Measurements from ENCODE around the gene FERD3L. TPM values are rescaled to one million over a fixed set of nuclear protein-coding genes. Genes with fewer than 3 reads are reported as not detected.

FERD3L gene
- total RNA-seq, 2 experiments from 2014 or later: not detected

- Mint-ChIP-seq H3K36me3 (peaks cover 1% of the 10 kb centered on the region), H3K27me3 (peaks cover 92% of the 10 kb centered on the region), H3K4me1 (peaks cover 5% of the 10 kb centered on the region), H3K9me3 (peaks cover 7% of the 10 kb centered on the region), H3K27ac (no peak overlapping the region), H3K4me3 (no peak overlapping the region)
- DNase-seq: no peak
These were observed 34.4 kb downstream of the FERD3L start for GRCh38 chr7:19110776-19111175.

- Mint-ChIP-seq H3K27ac (no peak overlapping the region), H3K9me3 (peaks cover 7% of the 10 kb centered on the region), H3K4me1 (peaks cover 5% of the 10 kb centered on the region), H3K36me3 (peaks cover 1% of the 10 kb centered on the region), H3K4me3 (no peak overlapping the region), H3K27me3 (peaks cover 95% of the 10 kb centered on the region)
- DNase-seq: no peak
These were observed 35.0 kb downstream of the FERD3L start for GRCh38 chr7:19110026-19110730.

DNA sequence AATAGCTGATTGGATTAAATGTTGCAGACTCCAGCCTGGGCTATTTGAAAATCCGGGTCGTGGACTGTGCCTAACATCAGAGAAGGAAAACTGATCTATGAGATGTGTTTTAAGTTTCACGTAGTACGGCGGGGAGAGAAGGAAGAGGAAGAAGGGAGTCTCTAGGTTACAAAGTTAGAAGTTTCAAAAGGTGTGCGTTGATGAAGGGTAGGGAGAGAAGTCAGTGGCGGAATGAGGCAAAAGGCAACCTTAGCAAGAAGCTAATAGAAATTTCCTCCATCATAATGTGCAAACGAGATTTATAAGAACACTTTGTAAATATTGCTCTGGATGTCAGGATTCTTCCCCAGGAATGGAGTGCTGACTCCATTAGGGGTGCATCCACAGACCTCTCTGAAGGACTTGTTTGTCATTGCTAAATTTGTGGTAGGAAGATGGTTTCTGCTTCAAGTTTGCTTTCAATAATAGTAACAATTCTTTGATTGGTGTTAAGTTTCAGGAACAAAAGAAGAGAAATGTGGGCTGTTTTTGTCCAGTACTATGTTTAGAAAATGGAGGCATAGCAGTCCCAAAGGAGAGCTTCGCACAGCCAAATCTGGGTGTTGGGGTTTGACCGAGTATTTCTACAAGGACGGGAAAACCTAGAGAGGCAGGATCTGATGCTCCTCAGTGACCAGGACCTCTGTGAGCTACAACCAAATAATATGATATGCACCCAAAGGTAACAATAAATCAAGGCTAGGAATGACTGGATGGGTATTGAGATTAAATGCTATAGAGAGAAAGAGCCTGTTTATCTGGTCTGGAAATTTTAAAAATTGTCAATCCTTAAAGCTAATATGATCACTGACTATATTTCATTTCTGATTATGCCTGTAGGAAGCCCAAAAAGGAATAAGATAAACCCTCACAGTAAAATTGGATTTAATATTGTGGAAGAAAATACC, 35.9 kb downstream of the FERD3L start:
- H3K36me3 Mint-ChIP-seq: peaks cover 1% of the 10 kb centered on the region
- peaks cover 7% of the 10 kb centered on the region for H3K9me3 Mint-ChIP-seq
- no peak for DNase-seq
- H3K27ac Mint-ChIP-seq: no peak overlapping the region
- peaks cover 5% of the 10 kb centered on the region for H3K4me1 Mint-ChIP-seq
- peaks cover 96% of the 10 kb centered on the region for H3K27me3 Mint-ChIP-seq
- H3K4me3 Mint-ChIP-seq: no peak overlapping the region

DNA sequence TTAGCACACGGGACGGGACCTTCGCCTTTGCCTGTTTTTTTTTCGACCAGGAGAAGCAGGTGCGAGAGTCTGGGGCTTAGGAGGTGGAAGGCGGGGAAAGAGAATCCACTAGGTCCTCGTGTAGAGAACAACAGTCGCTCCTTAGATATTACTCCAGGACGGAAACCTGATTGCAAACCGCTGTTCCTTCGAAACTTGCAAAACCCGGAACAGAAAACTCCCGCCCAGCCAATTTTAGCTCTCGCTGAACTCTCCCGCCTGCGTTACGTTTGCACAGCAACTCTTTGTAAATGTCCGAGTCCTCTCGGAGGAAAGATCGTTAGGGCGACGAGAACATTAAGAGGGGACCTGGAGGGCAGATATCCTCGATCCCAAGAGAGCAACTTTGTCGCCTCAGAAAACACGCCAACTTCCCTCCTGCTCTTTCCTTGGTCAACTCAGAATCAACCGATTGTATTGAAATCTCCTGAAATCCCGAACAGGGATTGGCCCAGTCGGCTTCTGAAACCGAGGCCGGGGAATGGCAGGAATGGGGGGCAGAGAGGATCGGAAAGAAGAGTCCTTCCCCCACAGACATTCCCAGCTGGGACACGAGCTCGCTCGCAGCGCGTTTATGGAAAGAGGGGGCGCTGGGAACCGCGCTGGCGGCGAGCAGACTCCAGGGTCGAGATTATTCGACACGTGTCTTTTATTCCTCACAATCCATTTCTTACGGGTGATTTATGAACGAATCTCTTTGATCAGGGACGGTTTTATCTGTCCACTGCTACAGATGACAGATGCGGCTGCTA, 37.7 kb downstream of the FERD3L start:
- Mint-ChIP-seq H3K4me1 (peaks cover 5% of the 10 kb centered on the region), H3K36me3 (peaks cover 1% of the 10 kb centered on the region), H3K9me3 (peaks cover 7% of the 10 kb centered on the region), H3K4me3 (no peak overlapping the region), H3K27ac (no peak overlapping the region), H3K27me3 (peaks cover 99% of the 10 kb centered on the region)
- no peak for DNase-seq

- Mint-ChIP-seq H3K27me3 (peaks cover 94% of the 10 kb centered on the region), H3K36me3 (peaks cover 1% of the 10 kb centered on the region), H3K4me3 (no peak overlapping the region), H3K4me1 (peaks cover 5% of the 10 kb centered on the region), H3K27ac (no peak overlapping the region), H3K9me3 (peaks cover 7% of the 10 kb centered on the region)
- DNase-seq: no peak
These were observed 38.2 kb downstream of the FERD3L start for GRCh38 chr7:19107081-19107355.

GRCh38 chr7:19106241-19107080, 38.8 kb downstream of the FERD3L start:
- Mint-ChIP-seq H3K4me3 (no peak overlapping the region), H3K4me1 (peaks cover 3% of the 10 kb centered on the region), H3K9me3 (peaks cover 4% of the 10 kb centered on the region), H3K36me3 (peaks cover 1% of the 10 kb centered on the region), H3K27ac (no peak overlapping the region), H3K27me3 (peaks cover 89% of the 10 kb centered on the region)
- no peak for DNase-seq

DNA sequence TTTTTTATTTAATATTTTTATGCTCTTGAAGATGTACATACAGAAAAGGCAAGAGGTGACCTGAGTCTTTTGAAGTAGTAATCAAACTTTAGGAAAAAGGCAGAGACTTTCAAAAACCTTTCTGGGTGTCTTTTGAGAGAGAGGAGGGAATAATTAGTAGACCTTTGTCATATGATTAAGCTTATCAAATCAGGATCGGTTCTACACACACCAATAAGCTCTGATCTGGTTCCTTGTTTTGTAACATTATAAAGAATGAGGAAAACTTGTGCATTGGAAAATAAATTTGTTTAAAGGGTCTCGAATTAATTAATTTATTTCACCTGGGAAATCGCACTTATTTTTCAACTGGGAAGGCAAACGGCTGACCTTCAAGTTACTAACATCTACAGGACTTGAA, 39.7 kb downstream of the FERD3L start:
- no peaks in the 10 kb centered on the region for H3K36me3 Mint-ChIP-seq
- no peaks in the 10 kb centered on the region for H3K9me3 Mint-ChIP-seq
- H3K27ac Mint-ChIP-seq: no peak overlapping the region
- DNase-seq: no peak
- no peaks in the 10 kb centered on the region for H3K4me1 Mint-ChIP-seq
- H3K4me3 Mint-ChIP-seq: no peak overlapping the region
- peaks cover 83% of the 10 kb centered on the region for H3K27me3 Mint-ChIP-seq

DNA sequence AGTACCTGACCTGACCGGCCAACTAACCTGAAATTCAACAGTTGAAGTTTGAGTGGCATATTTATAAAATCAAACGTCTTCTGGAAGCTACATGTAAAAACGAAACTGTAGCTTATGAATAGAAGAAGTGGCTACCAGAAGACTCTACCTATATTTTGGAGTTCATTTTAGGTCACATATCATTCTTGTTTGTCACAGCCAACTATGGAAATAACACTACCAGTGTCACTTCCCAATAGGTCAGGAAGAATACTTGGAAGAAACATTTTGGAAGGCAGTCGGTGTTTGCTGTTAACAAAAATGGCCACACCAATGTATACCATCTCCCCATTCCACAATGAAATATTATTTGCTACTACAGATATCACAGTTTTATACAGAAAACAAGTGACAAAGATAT, 40.4 kb downstream of the FERD3L start:
- H3K27ac Mint-ChIP-seq: no peak overlapping the region
- H3K27me3 Mint-ChIP-seq: peaks cover 76% of the 10 kb centered on the region
- no peak overlapping the region for H3K4me3 Mint-ChIP-seq
- H3K36me3 Mint-ChIP-seq: no peaks in the 10 kb centered on the region
- H3K4me1 Mint-ChIP-seq: no peaks in the 10 kb centered on the region
- H3K9me3 Mint-ChIP-seq: no peaks in the 10 kb centered on the region
- DNase-seq: no peak

- Mint-ChIP-seq H3K9me3 (no peaks in the 10 kb centered on the region), H3K36me3 (no peaks in the 10 kb centered on the region), H3K4me1 (no peaks in the 10 kb centered on the region), H3K27ac (no peak overlapping the region), H3K4me3 (no peak overlapping the region), H3K27me3 (peaks cover 56% of the 10 kb centered on the region)
- DNase-seq: no peak
These were observed 42.3 kb downstream of the FERD3L start for GRCh38 chr7:19102884-19103283.

- no peaks in the 10 kb centered on the region for H3K9me3 Mint-ChIP-seq
- DNase-seq: no peak
- no peak overlapping the region for H3K4me3 Mint-ChIP-seq
- H3K36me3 Mint-ChIP-seq: no peaks in the 10 kb centered on the region
- no peaks in the 10 kb centered on the region for H3K4me1 Mint-ChIP-seq
- no peak overlapping the region for H3K27ac Mint-ChIP-seq
- peaks cover 47% of the 10 kb centered on the region for H3K27me3 Mint-ChIP-seq
These were observed 43.3 kb downstream of the FERD3L start for GRCh38 chr7:19101909-19102308.

GRCh38 chr7:19101472-19101871, 43.7 kb downstream of the FERD3L start:
- DNase-seq: no peak
- peaks cover 42% of the 10 kb centered on the region for H3K27me3 Mint-ChIP-seq
- no peak overlapping the region for H3K4me3 Mint-ChIP-seq
- H3K4me1 Mint-ChIP-seq: no peaks in the 10 kb centered on the region
- H3K27ac Mint-ChIP-seq: no peak overlapping the region
- no peaks in the 10 kb centered on the region for H3K36me3 Mint-ChIP-seq
- H3K9me3 Mint-ChIP-seq: no peaks in the 10 kb centered on the region

DNA sequence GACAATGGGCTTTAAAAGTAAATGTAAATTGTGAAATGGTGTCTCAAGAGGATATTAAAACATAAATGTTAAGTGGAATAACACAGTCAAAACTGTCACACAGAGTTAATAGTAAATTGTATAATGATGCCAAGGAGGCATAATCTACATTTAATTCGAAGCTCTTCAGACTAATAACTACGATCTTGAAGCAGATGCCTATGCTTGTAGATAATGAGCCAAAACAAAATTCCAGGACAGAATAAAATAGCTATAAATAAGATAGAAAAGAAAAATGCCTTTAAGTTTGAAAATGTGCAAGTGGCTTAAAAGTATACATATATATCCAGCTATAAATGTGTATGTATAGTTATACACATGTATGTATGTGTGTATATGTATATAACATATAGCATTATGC, 45.3 kb downstream of the FERD3L start:
- no peaks in the 10 kb centered on the region for H3K36me3 Mint-ChIP-seq
- no peaks in the 10 kb centered on the region for H3K9me3 Mint-ChIP-seq
- peaks cover 27% of the 10 kb centered on the region for H3K27me3 Mint-ChIP-seq
- H3K27ac Mint-ChIP-seq: no peak overlapping the region
- H3K4me3 Mint-ChIP-seq: no peak overlapping the region
- no peaks in the 10 kb centered on the region for H3K4me1 Mint-ChIP-seq
- no peak for DNase-seq

DNA sequence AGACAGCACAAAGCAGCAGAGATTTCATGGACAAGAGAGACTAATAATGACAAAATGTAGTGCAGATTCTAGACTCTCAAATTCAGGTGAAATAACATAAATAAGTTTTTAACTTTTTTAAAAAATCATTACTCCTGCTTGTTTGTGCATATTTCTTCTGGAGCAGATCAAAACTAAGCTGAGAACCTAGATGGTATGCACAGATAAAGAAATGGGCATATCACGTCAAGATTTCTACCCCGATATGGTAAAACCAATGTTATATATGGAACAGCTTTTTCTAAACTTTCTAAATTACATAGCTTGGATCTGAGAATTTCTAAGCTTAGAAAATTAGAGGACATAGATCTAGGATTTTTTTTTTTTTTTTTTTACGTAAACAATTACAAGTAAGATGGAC, 46.0 kb downstream of the FERD3L start:
- no peaks in the 10 kb centered on the region for H3K4me1 Mint-ChIP-seq
- DNase-seq: no peak
- H3K27ac Mint-ChIP-seq: no peak overlapping the region
- peaks cover 19% of the 10 kb centered on the region for H3K27me3 Mint-ChIP-seq
- H3K36me3 Mint-ChIP-seq: no peaks in the 10 kb centered on the region
- H3K4me3 Mint-ChIP-seq: no peak overlapping the region
- no peaks in the 10 kb centered on the region for H3K9me3 Mint-ChIP-seq

- H3K4me1 Mint-ChIP-seq: no peaks in the 10 kb centered on the region
- H3K36me3 Mint-ChIP-seq: no peaks in the 10 kb centered on the region
- H3K9me3 Mint-ChIP-seq: no peaks in the 10 kb centered on the region
- H3K27ac Mint-ChIP-seq: no peak overlapping the region
- no peak overlapping the region for H3K4me3 Mint-ChIP-seq
- DNase-seq: no peak
- peaks cover 13% of the 10 kb centered on the region for H3K27me3 Mint-ChIP-seq
These were observed 46.7 kb downstream of the FERD3L start for GRCh38 chr7:19098510-19098909.
